Hepatocyte (in vitro differentiated cells): Measurements from ENCODE around the gene AGAP5. TPM values are rescaled to one million over a fixed set of nuclear protein-coding genes. Genes with fewer than 3 reads are reported as not detected.
"Not testable (repeated sequence)": the region's sequence is repeated elsewhere in the genome, so short reads cannot be mapped to it uniquely, and the experiment has no call there.

ENCODE experiments used
- DNase-seq: peaks from one replicate; pipeline ENCODE4 v3.0.0-alpha.2; 2016; ENCODE audit warnings: low spot score
- H2AFZ ChIP-seq: fragments of 200-600 bp; sonication (generic); 2 replicates; pipeline ENCODE4 v1.6.0; 2016; ENCODE audit warnings: antibody characterized with exemption, mild to moderate bottlenecking
- H3K27ac ChIP-seq: fragments of 200-600 bp; sonication (generic); 2 replicates; pipeline ENCODE4 v1.5.1; 2016; ENCODE audit warnings: mild to moderate bottlenecking
- H3K27me3 ChIP-seq: fragments of 200-600 bp; sonication (generic); 2 replicates; pipeline ENCODE4 v1.6.1; 2016
- H3K36me3 ChIP-seq: fragments of 200-600 bp; sonication (generic); replicated peaks from 2 replicates; pipeline ENCODE4 v1.5.1; 2016; ENCODE audit warnings: low read depth; ENCODE audit not compliant: insufficient read depth
- H3K4me1 ChIP-seq: fragments of 200-600 bp; sonication (generic); 2 replicates; pipeline ENCODE4 v1.5.1; 2016; ENCODE audit warnings: mild to moderate bottlenecking, moderate library complexity; ENCODE audit not compliant: insufficient read depth
- H3K4me2 ChIP-seq: fragments of 200-600 bp; sonication (generic); 2 replicates; pipeline ENCODE4 v1.6.0; 2016
- H3K4me3 ChIP-seq: fragments of 200-600 bp; sonication (generic); 2 replicates; pipeline ENCODE4 v1.5.1; 2016; ENCODE audit warnings: mild to moderate bottlenecking
- H3K79me2 ChIP-seq: fragments of 200-600 bp; sonication (generic); 2 replicates; pipeline ENCODE4 v1.6.0; 2017; ENCODE audit warnings: mild to moderate bottlenecking
- H3K9me2 ChIP-seq: fragments of 200-600 bp; sonication (generic); replicated peaks from 2 replicates; pipeline ENCODE4 v1.6.0; 2017; ENCODE audit warnings: mild to moderate bottlenecking; ENCODE audit not compliant: insufficient read depth
- H3K9me3 ChIP-seq: fragments of 200-600 bp; sonication (generic); 2 replicates; pipeline ENCODE4 v1.5.1; 2016; ENCODE audit warnings: low read depth, mild to moderate bottlenecking
- H4K20me1 ChIP-seq: fragments of 200-600 bp; sonication (generic); 2 replicates; pipeline ENCODE4 v1.6.0; 2016; ENCODE audit warnings: mild to moderate bottlenecking; ENCODE audit not compliant: insufficient read depth, poor library complexity, severe bottlenecking
- EZH2 ChIP-seq: fragments of 200-600 bp; sonication (generic); IDR thresholded peaks from 2 replicates; pipeline ENCODE4 v1.6.1; 2016; ENCODE audit warnings: antibody characterized with exemption, mild to moderate bottlenecking, borderline replicate concordance
- EZH2phosphoT487 ChIP-seq: fragments of 200-600 bp; sonication (generic); IDR thresholded peaks from one replicate; pipeline ENCODE4 v1.6.1; 2018; ENCODE audit warnings: antibody characterized with exemption, mild to moderate bottlenecking, low read depth, moderate library complexity; ENCODE audit not compliant: unreplicated experiment, severe bottlenecking
- WGBS: methylation state at CpG from one replicate; pipeline ENCODE4 v1.1.6; 2016; ENCODE audit warnings: low lambda C conversion rate; ENCODE audit errors: missing lambda C conversion rate; 5-methylcytosine and 5-hydroxymethylcytosine counted together
- polyA plus RNA-seq: library from polyadenylated mRNA; unstranded; fragments of >200 nt; fragmentation: Nextera tagmentation; extraction: Ambion mirVana; gene quantifications from 2 replicates; pipeline ENCODE4 v1.2.1, GENCODE V29; 2016
- total RNA-seq: library from RNA; depleted of rRNA; stranded (reverse); fragments of >200 nt; gene quantifications from 2 replicates; pipeline ENCODE4 v1.2.3, GENCODE V29; 2014
- TF ChIP-seq, protein P1 (sequence below): fragments of 200-600 bp; sonication (generic); IDR thresholded peaks from 2 replicates; pipeline ENCODE4 v1.5.1; 2016; ENCODE audit warnings: antibody characterized with exemption, mild to moderate bottlenecking; ENCODE audit not compliant: poor library complexity

Gene AGAP5
- total and polyA plus RNA-seq, 2 experiments from 2014 or later, result 1.9 to 3.6 TPM

GRCh38 chr10:73717556-73717955 is 19.6 kb upstream of the AGAP5 start:
- H3K4me1 ChIP-seq, result peaks cover 3% of the 10 kb centered on the region
- H3K79me2 ChIP-seq, result no peaks in the 10 kb centered on the region
- no peaks in the 10 kb centered on the region for H3K9me2 ChIP-seq
- no peak overlapping the region for H2AFZ ChIP-seq
- no peaks in the 10 kb centered on the region for H3K27me3 ChIP-seq
- no peak overlapping the region for H3K4me2 ChIP-seq
- 91% methylated on average over 5 of the region's 5 CpGs for WGBS
- no peak overlapping the region for H3K27ac ChIP-seq
- DNase-seq, result no peak
- H3K9me3 ChIP-seq, result no peaks in the 10 kb centered on the region
- TF ChIP-seq EZH2phosphoT487 (no peak), EZH2 (no peak)
- TF ChIP-seq, protein P1, sequence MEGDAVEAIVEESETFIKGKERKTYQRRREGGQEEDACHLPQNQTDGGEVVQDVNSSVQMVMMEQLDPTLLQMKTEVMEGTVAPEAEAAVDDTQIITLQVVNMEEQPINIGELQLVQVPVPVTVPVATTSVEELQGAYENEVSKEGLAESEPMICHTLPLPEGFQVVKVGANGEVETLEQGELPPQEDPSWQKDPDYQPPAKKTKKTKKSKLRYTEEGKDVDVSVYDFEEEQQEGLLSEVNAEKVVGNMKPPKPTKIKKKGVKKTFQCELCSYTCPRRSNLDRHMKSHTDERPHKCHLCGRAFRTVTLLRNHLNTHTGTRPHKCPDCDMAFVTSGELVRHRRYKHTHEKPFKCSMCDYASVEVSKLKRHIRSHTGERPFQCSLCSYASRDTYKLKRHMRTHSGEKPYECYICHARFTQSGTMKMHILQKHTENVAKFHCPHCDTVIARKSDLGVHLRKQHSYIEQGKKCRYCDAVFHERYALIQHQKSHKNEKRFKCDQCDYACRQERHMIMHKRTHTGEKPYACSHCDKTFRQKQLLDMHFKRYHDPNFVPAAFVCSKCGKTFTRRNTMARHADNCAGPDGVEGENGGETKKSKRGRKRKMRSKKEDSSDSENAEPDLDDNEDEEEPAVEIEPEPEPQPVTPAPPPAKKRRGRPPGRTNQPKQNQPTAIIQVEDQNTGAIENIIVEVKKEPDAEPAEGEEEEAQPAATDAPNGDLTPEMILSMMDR, result no peak
- no peaks in the 10 kb centered on the region for H3K36me3 ChIP-seq
- no peaks in the 10 kb centered on the region for H4K20me1 ChIP-seq
- no peak overlapping the region for H3K4me3 ChIP-seq

- no peaks in the 10 kb centered on the region for H3K9me3 ChIP-seq
- 92% methylated on average over 1 of the region's 1 CpG for WGBS
- no peaks in the 10 kb centered on the region for H4K20me1 ChIP-seq
- H2AFZ ChIP-seq, result no peak overlapping the region
- H3K36me3 ChIP-seq, result no peaks in the 10 kb centered on the region
- no peak for DNase-seq
- no peak overlapping the region for H3K4me3 ChIP-seq
- TF ChIP-seq, protein P1, result no peak
- no peaks in the 10 kb centered on the region for H3K79me2 ChIP-seq
- no peak overlapping the region for H3K27ac ChIP-seq
- peaks cover 3% of the 10 kb centered on the region for H3K4me1 ChIP-seq
- no peak overlapping the region for H3K4me2 ChIP-seq
- H3K9me2 ChIP-seq, result no peaks in the 10 kb centered on the region
- H3K27me3 ChIP-seq, result no peaks in the 10 kb centered on the region
These were observed 18.3 kb upstream of the AGAP5 start for GRCh38 chr10:73716251-73716650.

DNA sequence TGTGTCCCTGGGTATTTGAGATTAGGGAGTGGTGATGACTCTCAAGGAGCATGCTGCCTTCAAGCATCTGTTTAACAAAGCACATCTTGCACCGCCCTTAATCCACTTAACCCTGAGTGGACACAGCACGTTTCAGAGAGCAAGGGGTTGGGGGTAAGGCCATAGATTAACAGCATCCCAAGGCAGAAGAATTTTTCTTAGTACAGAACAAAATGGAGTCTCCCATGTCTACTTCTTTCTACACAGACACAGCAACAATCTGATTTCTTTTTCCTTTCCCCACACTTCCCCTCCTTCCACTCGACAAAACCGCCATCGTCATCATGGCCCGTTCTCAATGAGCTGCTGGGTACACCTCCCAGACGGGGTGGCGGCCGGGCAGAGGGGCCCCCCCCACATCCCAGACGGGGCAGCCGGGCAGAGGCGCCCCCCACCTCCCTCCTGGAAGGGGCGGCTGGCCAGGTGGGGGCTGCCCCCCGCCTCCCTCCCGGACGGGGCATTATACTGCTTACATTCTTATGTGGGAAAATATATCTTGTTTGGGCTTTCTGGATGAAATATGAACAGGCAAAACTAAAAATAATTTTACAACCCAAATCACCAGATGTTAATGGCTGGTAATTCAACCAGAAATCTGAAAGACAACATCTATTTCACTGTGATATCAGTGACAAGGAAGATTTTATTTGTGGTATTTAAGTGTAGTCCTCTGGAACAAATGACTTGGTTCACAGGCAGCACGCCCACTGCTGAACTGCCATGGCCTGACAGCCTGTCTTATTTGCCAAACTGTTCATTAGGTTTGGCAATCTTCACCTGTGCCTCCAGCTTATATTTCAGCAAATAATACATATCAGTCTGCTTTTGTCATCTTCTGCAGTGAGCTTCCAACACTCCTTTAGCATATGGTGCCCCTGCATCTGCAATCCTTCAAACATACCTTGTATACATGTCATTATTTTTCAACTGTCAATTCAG is 17.6 kb upstream of the AGAP5 start:
- H3K36me3 ChIP-seq, H3K4me1 ChIP-seq: not testable (repeated sequence)

DNA sequence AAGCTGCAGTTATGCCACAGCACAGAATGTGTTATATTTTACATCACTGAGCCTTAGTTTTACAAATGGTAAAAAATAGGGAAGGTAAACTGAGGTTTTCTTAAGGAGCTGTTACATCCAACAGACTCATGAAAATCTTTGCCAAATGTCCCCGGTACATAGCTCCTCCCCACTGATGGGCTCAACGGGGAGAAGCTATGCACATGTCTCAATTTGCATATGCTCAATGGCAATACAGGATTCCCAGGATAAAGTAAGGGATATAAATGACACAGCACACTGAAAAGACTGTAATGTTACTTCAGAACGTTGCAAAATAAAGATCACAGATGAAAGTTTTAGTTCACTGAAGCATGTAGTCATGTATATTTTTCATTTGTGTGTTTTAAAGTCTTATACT is 16.6 kb upstream of the AGAP5 start:
- H3K36me3 ChIP-seq, H3K4me3 ChIP-seq, H3K4me1 ChIP-seq, H3K9me2 ChIP-seq, H3K79me2 ChIP-seq, H2AFZ ChIP-seq, DNase-seq, H3K27me3 ChIP-seq, H4K20me1 ChIP-seq, H3K9me3 ChIP-seq, H3K4me2 ChIP-seq: not testable (repeated sequence)
- 67% methylated on average over 3 of the region's 3 CpGs for WGBS
- peak overlapping the region; percentile 27 for H3K27ac ChIP-seq

More for the DNA sequence above, 17.6 kb upstream of the AGAP5 start:
- H3K4me2 ChIP-seq, H3K9me2 ChIP-seq, H3K4me3 ChIP-seq, H4K20me1 ChIP-seq, H3K79me2 ChIP-seq, H2AFZ ChIP-seq, H3K9me3 ChIP-seq, DNase-seq, H3K27ac ChIP-seq, H3K27me3 ChIP-seq: not testable (repeated sequence)
- WGBS, result 89% methylated on average over 12 of the region's 17 CpGs

GRCh38 chr10:73713912-73714311 is 16.0 kb upstream of the AGAP5 start:
- H3K27me3 ChIP-seq, H3K4me1 ChIP-seq, H3K4me2 ChIP-seq, H3K4me3 ChIP-seq, H3K9me2 ChIP-seq, H4K20me1 ChIP-seq, H3K36me3 ChIP-seq, H3K79me2 ChIP-seq, H3K9me3 ChIP-seq, H2AFZ ChIP-seq: not testable (repeated sequence)
- DNase-seq, result peak; percentile 16
- H3K27ac ChIP-seq, result peak overlapping the region; percentile 27
- WGBS, result 63% methylated on average over 3 of the region's 3 CpGs

GRCh38 chr10:73711683-73712082 is 13.8 kb upstream of the AGAP5 start:
- WGBS, result 93% methylated on average over 5 of the region's 5 CpGs
- H3K79me2 ChIP-seq, H4K20me1 ChIP-seq: not testable (repeated sequence)

DNA sequence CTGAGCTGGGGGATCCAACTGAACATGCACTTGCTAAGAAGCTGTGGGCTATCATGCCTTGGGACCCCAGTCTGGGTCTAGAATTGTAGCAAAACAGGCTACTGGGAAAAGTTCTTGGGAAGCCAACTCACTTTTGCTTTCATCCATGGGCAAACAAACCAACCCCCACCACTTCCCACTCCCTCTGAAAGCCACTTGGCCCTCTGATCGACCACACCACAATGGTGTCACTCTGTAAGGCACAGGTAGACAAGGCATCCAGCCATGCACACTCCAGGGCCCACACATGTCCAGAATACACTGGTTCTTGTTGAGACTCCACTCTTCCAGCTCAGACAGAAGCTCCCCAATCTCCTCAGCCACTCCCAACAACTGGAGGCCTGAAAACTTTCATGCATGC is 10.2 kb upstream of the AGAP5 start:
- H4K20me1 ChIP-seq, H3K79me2 ChIP-seq, H3K9me3 ChIP-seq, H3K9me2 ChIP-seq, H2AFZ ChIP-seq, H3K27ac ChIP-seq, H3K4me3 ChIP-seq, DNase-seq, H3K4me2 ChIP-seq, H3K27me3 ChIP-seq, H3K4me1 ChIP-seq, H3K36me3 ChIP-seq: not testable (repeated sequence)
- 86% methylated on average over 1 of the region's 1 CpG for WGBS

More at GRCh38 chr10:73711683-73712082, 13.8 kb upstream of the AGAP5 start:
- not testable (repeated sequence) for H3K27me3 ChIP-seq, H3K4me2 ChIP-seq, H3K36me3 ChIP-seq, DNase-seq, H3K9me3 ChIP-seq, H3K27ac ChIP-seq, H2AFZ ChIP-seq, H3K9me2 ChIP-seq, H3K4me1 ChIP-seq, H3K4me3 ChIP-seq
